ENCODE measurements around the gene SLC8A1. TPM values are rescaled to one million over a fixed set of nuclear protein-coding genes. Genes with fewer than 3 reads are reported as not detected.
A peak's percentile ranks its signal among the peaks of the same experiment; 100 is the strongest.
"Not testable (repeated sequence)": the region's sequence is repeated elsewhere in the genome, so short reads cannot be mapped to it uniquely, and the experiment has no call there.

The SLC8A1 gene
- total and polyA plus RNA-seq, 11 donors: 61.9 to 1,521 (median 827) TPM

DNA sequence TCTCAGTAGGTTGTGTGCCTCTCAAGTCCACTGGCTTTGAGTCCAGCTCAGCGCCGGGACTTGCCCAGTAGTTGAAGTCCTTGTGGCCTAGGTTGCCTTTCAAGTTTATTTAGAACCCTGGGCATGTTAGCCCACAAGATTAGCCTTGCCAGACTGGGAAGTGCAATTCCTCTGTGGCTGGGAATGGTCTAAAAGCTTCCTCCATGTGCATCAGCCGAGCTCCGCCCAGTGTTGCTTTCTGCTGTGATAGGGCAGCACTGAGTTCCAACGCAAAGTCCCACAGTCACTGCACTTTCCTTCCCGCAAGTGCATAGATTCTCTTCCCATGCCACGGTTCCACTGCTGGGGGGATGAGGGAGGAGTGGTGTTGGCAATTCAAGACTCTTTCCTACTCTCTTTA lies 364.0 kb downstream of the SLC8A1 start:
- TF ChIP-seq, protein P1, sequence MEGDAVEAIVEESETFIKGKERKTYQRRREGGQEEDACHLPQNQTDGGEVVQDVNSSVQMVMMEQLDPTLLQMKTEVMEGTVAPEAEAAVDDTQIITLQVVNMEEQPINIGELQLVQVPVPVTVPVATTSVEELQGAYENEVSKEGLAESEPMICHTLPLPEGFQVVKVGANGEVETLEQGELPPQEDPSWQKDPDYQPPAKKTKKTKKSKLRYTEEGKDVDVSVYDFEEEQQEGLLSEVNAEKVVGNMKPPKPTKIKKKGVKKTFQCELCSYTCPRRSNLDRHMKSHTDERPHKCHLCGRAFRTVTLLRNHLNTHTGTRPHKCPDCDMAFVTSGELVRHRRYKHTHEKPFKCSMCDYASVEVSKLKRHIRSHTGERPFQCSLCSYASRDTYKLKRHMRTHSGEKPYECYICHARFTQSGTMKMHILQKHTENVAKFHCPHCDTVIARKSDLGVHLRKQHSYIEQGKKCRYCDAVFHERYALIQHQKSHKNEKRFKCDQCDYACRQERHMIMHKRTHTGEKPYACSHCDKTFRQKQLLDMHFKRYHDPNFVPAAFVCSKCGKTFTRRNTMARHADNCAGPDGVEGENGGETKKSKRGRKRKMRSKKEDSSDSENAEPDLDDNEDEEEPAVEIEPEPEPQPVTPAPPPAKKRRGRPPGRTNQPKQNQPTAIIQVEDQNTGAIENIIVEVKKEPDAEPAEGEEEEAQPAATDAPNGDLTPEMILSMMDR (IDR thresholded peaks at IDR 0.05): no peak
- TF ChIP-seq POLR2A (IDR thresholded peaks at IDR 0.05): no peak
- intact Hi-C loops (cut with DNase I): no loop called here
- Histone ChIP-seq H3K27ac (peak overlapping the region in 1 of 12 donors; percentile 40), H3K36me3 (no peaks in the 10 kb centered on the region), H3K9me3 (no peaks in the 10 kb centered on the region), H3K27me3 (no peaks in the 10 kb centered on the region), H3K4me1 (peaks cover 0 to 19% (median 6%) of the 10 kb centered on the region in 12 donors), H3K4me3 (no peak overlapping the region)
- 88 to 97% (median 93%) methylated on average over 7 of the region's 7 CpGs for WGBS, 4 donors
- DNase-seq (no peak), ATAC-seq (no peak)

DNA sequence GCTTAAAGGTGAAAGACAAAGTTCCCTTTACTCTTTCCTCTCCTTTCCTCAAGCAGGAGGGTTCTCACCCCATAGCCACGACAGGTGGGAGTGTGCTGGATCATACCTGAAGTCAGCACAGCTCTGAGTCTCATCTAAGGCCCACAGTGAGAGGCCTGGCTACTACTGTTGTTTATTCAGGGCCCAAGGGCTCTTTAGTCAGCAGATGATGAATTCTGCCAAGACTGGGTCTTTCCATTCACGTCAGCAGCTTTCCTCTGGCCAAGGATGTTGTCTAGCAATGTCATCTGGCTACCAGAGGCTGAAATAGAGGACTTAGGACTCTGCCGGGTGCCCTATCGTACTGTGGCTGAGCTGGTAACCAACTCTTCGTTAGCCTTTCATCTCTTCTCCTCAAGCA lies 364.5 kb downstream of the SLC8A1 start:
- H3K4me1 ChIP-seq: peaks cover 0 to 15% (median 3%) of the 10 kb centered on the region in 12 donors
- H3K36me3 ChIP-seq: no peaks in the 10 kb centered on the region
- TF ChIP-seq, protein P1 (IDR thresholded peaks at IDR 0.05): no peak
- no peak for TF ChIP-seq POLR2A (IDR thresholded peaks at IDR 0.05)
- no peaks in the 10 kb centered on the region for H3K27me3 ChIP-seq
- intact Hi-C loops (cut with DNase I): no loop called here
- H3K9me3 ChIP-seq: peaks cover 0 to 5% (median 0%) of the 10 kb centered on the region in 12 donors
- no peak overlapping the region for H3K4me3 ChIP-seq
- WGBS, 4 donors: 30 to 66% (median 57%) methylated on average over 4 to 5 of the region's 5 CpGs
- H3K27ac ChIP-seq: peak overlapping the region in 3 of 12 donors; percentile 39 to 48 (median 40)
- peak; percentile 84 to 91 (median 88) for ATAC-seq
- DNase-seq: peak in 2 of 5 donors; percentile 29 to 55

DNA sequence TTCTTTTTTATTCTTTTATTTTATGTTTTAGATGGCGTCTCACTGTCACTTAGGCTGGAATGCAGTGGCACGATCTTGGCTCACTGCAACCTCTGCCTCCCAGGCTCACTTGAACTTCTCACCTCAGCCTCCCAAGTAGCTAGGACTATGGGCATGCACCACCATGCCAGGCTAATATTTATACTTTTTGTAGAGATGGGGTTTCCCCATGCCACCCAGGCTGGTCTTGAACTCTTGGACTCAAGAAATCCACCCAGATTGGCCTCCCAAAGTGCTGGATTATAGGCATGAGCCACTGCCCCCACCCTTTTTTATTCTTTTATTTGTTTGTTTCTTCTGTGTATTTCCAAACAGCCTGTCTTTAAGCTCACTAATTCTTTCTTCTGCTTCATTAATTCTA lies 366.1 kb downstream of the SLC8A1 start:
- Histone ChIP-seq H3K4me3 (no peak overlapping the region), H3K27ac (no peak overlapping the region), H3K27me3 (no peaks in the 10 kb centered on the region), H3K4me1 (peaks cover 0 to 15% (median 3%) of the 10 kb centered on the region in 12 donors), H3K36me3 (no peaks in the 10 kb centered on the region), H3K9me3 (peaks cover 0 to 14% (median 0%) of the 10 kb centered on the region in 12 donors)
- 86 to 92% (median 89%) methylated on average over 2 of the region's 2 CpGs for WGBS, 4 donors
- no peak for TF ChIP-seq POLR2A (IDR thresholded peaks at IDR 0.05)
- TF ChIP-seq, protein P1 (IDR thresholded peaks at IDR 0.05): no peak
- DNase-seq (no peak), ATAC-seq (no peak)
- intact Hi-C loops (cut with DNase I): no loop called here

DNA sequence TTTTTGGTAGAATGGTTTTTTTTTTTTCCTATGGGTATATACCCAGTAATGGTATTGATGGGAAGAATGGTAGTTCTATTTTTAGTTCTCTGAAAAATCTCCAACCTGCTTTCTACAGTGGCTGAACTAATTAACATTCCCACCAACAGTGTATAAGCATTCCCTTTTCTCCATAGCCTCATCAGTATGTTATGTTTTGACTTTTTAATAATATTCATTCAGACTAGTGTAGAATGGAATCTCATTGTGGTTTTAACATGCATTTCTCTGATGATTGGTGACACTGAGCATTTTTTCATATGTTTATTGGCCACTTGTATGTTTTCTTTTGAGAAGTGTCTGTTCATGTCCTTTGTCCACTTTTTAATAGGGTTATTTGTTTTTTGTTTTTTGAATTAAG lies 378.6 kb downstream of the SLC8A1 start:
- H3K4me3 ChIP-seq; H3K36me3 ChIP-seq; ATAC-seq; H3K27me3 ChIP-seq; intact Hi-C loops (cut with DNase I); H3K4me1 ChIP-seq; H3K27ac ChIP-seq; DNase-seq: not testable (repeated sequence)
- peaks cover 0 to 35% (median 0%) of the 10 kb centered on the region in 12 donors for H3K9me3 ChIP-seq
